NT2/D1 (cell line): Measurements from ENCODE around the gene MRTFA.

Experiments
- YY1 ChIP-seq: IDR thresholded peaks from 2 replicates; pipeline ENCODE4 v1.6.1; 2011; ENCODE audit not compliant: insufficient read length, insufficient read depth
- ZNF274 ChIP-seq: IDR thresholded peaks from 2 replicates; pipeline ENCODE4 v1.6.1; 2011; ENCODE audit warnings: mild to moderate bottlenecking, low read depth, low read length

GRCh38 chr22:40444178-40444831 is 192.2 kb downstream of the MRTFA start:
- no peak for TF ChIP-seq YY1
- no peak for TF ChIP-seq ZNF274
